ENCODE results near the gene CHRNE.

CHRNE gene

GRCh38 chr17:4853208-4853671 is 49.7 kb downstream of the CHRNE start:
- TF ChIP-seq CTCF (IDR thresholded peaks at IDR 0.05; ENCODE audit: insufficient read depth, low read length, poor library complexity, severe bottlenecking): no peak
- no peak for DNase-seq (ENCODE audit: extremely low read depth, insufficient read length)

GRCh38 chr17:4852567-4853207 is 50.2 kb downstream of the CHRNE start:
- Histone ChIP-seq H3K27me3 (replicated peaks; ENCODE audit: control insufficient read depth, insufficient read depth, low read length) (no peaks in the 10 kb centered on the region), H3K4me3 (replicated peaks; ENCODE audit: low read depth, low read length) (no peak overlapping the region), H3K36me3 (ENCODE audit: control insufficient read depth, insufficient read depth, low read length) (no peaks in the 10 kb centered on the region; the same call in 1 of the 2 replicates)
- no peak for TF ChIP-seq CTCF (IDR thresholded peaks at IDR 0.05; ENCODE audit: insufficient read depth, low read length, poor library complexity, severe bottlenecking)
- DNase-seq (ENCODE audit: extremely low read depth, insufficient read length): no peak

More at GRCh38 chr17:4853208-4853671, 49.7 kb downstream of the CHRNE start:
- Histone ChIP-seq H3K27me3 (replicated peaks; ENCODE audit: control insufficient read depth, insufficient read depth, low read length) (no peaks in the 10 kb centered on the region), H3K4me3 (replicated peaks; ENCODE audit: low read depth, low read length) (no peak overlapping the region), H3K36me3 (ENCODE audit: control insufficient read depth, insufficient read depth, low read length) (no peaks in the 10 kb centered on the region; the same call in 1 of the 2 replicates)

GRCh38 chr17:4851084-4851483 is 51.8 kb downstream of the CHRNE start:
- Histone ChIP-seq H3K27me3 (replicated peaks; ENCODE audit: control insufficient read depth, insufficient read depth, low read length) (no peaks in the 10 kb centered on the region), H3K4me3 (replicated peaks; ENCODE audit: low read depth, low read length) (no peak overlapping the region), H3K36me3 (ENCODE audit: control insufficient read depth, insufficient read depth, low read length) (no peaks in the 10 kb centered on the region; the same call in 1 of the 2 replicates)
- no peak for TF ChIP-seq CTCF (IDR thresholded peaks at IDR 0.05; ENCODE audit: insufficient read depth, low read length, poor library complexity, severe bottlenecking)
- no peak for DNase-seq (ENCODE audit: extremely low read depth, insufficient read length)

GRCh38 chr17:4850246-4850645 is 52.7 kb downstream of the CHRNE start:
- Histone ChIP-seq H3K4me3 (replicated peaks; ENCODE audit: low read depth, low read length) (no peak overlapping the region), H3K36me3 (ENCODE audit: control insufficient read depth, insufficient read depth, low read length) (no peaks in the 10 kb centered on the region; the same call in 1 of the 2 replicates), H3K27me3 (replicated peaks; ENCODE audit: control insufficient read depth, insufficient read depth, low read length) (no peaks in the 10 kb centered on the region)
- no peak for DNase-seq (ENCODE audit: extremely low read depth, insufficient read length)
- TF ChIP-seq CTCF (IDR thresholded peaks at IDR 0.05; ENCODE audit: insufficient read depth, low read length, poor library complexity, severe bottlenecking): no peak

- Histone ChIP-seq H3K36me3 (ENCODE audit: control insufficient read depth, insufficient read depth, low read length) (no peaks in the 10 kb centered on the region; the same call in 1 of the 2 replicates), H3K27me3 (replicated peaks; ENCODE audit: control insufficient read depth, insufficient read depth, low read length) (no peaks in the 10 kb centered on the region), H3K4me3 (replicated peaks; ENCODE audit: low read depth, low read length) (no peak overlapping the region)
- no peak for DNase-seq (ENCODE audit: extremely low read depth, insufficient read length)
- TF ChIP-seq CTCF (IDR thresholded peaks at IDR 0.05; ENCODE audit: insufficient read depth, low read length, poor library complexity, severe bottlenecking): no peak
Measured at GRCh38 chr17:4849011-4849536, 53.8 kb downstream of the CHRNE start.

Measured in GM06990 (cell line).